HepG2 (cell line): ENCODE results near the gene NELFCD. TPM values are rescaled to one million over a fixed set of nuclear protein-coding genes. Genes with fewer than 3 reads are reported as not detected.

Experiments
- FOXC1 ChIP-seq: sonication (generic); formaldehyde crosslinking; IDR thresholded peaks from 2 replicates; pipeline ENCODE4 v1.8.0; 2022; ENCODE audit warnings: mild to moderate bottlenecking, missing genetic modification reagents, borderline replicate concordance
- SAFB2 ChIP-seq: sonication (generic); formaldehyde crosslinking; IDR thresholded peaks from 2 replicates; pipeline ENCODE4 v1.5.1; 2020; ENCODE audit warnings: missing genetic modification reagents, low read depth, mild to moderate bottlenecking, borderline replicate concordance
- ZFAT ChIP-seq: sonication (generic); formaldehyde crosslinking; conservative IDR thresholded peaks from 2 replicates; pipeline ENCODE4 v1.8.1; 2023; ENCODE audit warnings: missing genetic modification reagents, inconsistent platforms
- ZFY ChIP-seq: sonication (generic); formaldehyde crosslinking; IDR thresholded peaks from 2 replicates; pipeline ENCODE4 v1.4.0; 2020; ENCODE audit warnings: missing genetic modification reagents
- ZFYVE20 ChIP-seq: sonication (generic); formaldehyde crosslinking; IDR thresholded peaks from 2 replicates; pipeline ENCODE4 v1.8.0; 2023; ENCODE audit warnings: low read depth, mild to moderate bottlenecking, moderate library complexity, missing genetic modification reagents, borderline replicate concordance
- ZMYM3 ChIP-seq: sonication (generic); formaldehyde crosslinking; IDR thresholded peaks from 2 replicates; pipeline ENCODE4 v1.5.1; 2020; ENCODE audit warnings: mild to moderate bottlenecking, missing genetic modification reagents
- ZNF589 ChIP-seq: sonication (generic); formaldehyde crosslinking; conservative IDR thresholded peaks from 2 replicates; pipeline ENCODE4 v1.8.0; 2022; ENCODE audit warnings: mild to moderate bottlenecking, moderate library complexity, missing genetic modification reagents
- ZNF646 ChIP-seq: sonication (generic); formaldehyde crosslinking; IDR thresholded peaks from 2 replicates; pipeline ENCODE4 v1.9.0; 2021; ENCODE audit warnings: mild to moderate bottlenecking, missing genetic modification reagents
- polyA plus RNA-seq, 8 experiments: library from polyadenylated mRNA; depleted of rRNA in 3 of 8; stranded (reverse) in 7 of 8; unstranded in 1 of 8; fragments of >200 nt; fragmentation: Illumina TruSeq in 4 of 8; extraction: Trizol in 4 of 8; gene quantifications; 2 replicates each; pipeline versions ENCODE4 v1.2.1 to v1.2.3, GENCODE V29; 2011 to 2016; ENCODE audit warnings: low read depth in 4 of 8, missing spikeins in 1 of 8, mixed read lengths in 1 of 8; ENCODE audit not compliant: insufficient read depth in 1 of 8
- total RNA-seq, 5 experiments: library from RNA; depleted of rRNA; stranded (reverse); fragments of >200 nt; fragmentation: Illumina TruSeq; extraction: Trizol; gene quantifications; 2 replicates each; pipeline ENCODE4 v1.2.3, GENCODE V29; 2016; ENCODE audit warnings: low read depth in 1 of 5
- TF ChIP-seq, protein P1 (sequence below): sonication (generic); formaldehyde crosslinking; IDR thresholded peaks from 2 replicates; pipeline ENCODE4 v1.4.0; 2020; ENCODE audit warnings: missing genetic modification reagents, borderline replicate concordance
- TF ChIP-seq, protein P2 (sequence below): sonication (generic); formaldehyde crosslinking; IDR thresholded peaks from 2 replicates; pipeline ENCODE4 v1.5.0; 2020; ENCODE audit warnings: mild to moderate bottlenecking, missing genetic modification reagents, borderline replicate concordance
- TF ChIP-seq, protein P3 (sequence below): sonication (generic); formaldehyde crosslinking; IDR thresholded peaks from 2 replicates; pipeline ENCODE4 v1.8.0; 2022; ENCODE audit warnings: mild to moderate bottlenecking, missing genetic modification reagents, borderline replicate concordance

The NELFCD gene
- total and polyA plus RNA-seq, 2 of the 13 experiments (the other 11 are each of a cell fraction or from before 2014, with no cell fraction given) = 159 to 203 TPM

GRCh38 chr20:59004763-59005522, 23.9 kb downstream of the NELFCD start (continued):
- TF ChIP-seq ZFAT (no peak), ZFYVE20 (CRISPR knock-in tag) (no peak), ZNF646 (CRISPR knock-in tag) (no peak), SAFB2 (CRISPR knock-in tag) (no peak), FOXC1 (CRISPR knock-in tag) (no peak), ZMYM3 (CRISPR knock-in tag) (peak; percentile 91), ZNF589 (no peak), ZFY (CRISPR knock-in tag) (no peak; the same call in 1 of the 2 replicates)
- TF ChIP-seq, protein P1, sequence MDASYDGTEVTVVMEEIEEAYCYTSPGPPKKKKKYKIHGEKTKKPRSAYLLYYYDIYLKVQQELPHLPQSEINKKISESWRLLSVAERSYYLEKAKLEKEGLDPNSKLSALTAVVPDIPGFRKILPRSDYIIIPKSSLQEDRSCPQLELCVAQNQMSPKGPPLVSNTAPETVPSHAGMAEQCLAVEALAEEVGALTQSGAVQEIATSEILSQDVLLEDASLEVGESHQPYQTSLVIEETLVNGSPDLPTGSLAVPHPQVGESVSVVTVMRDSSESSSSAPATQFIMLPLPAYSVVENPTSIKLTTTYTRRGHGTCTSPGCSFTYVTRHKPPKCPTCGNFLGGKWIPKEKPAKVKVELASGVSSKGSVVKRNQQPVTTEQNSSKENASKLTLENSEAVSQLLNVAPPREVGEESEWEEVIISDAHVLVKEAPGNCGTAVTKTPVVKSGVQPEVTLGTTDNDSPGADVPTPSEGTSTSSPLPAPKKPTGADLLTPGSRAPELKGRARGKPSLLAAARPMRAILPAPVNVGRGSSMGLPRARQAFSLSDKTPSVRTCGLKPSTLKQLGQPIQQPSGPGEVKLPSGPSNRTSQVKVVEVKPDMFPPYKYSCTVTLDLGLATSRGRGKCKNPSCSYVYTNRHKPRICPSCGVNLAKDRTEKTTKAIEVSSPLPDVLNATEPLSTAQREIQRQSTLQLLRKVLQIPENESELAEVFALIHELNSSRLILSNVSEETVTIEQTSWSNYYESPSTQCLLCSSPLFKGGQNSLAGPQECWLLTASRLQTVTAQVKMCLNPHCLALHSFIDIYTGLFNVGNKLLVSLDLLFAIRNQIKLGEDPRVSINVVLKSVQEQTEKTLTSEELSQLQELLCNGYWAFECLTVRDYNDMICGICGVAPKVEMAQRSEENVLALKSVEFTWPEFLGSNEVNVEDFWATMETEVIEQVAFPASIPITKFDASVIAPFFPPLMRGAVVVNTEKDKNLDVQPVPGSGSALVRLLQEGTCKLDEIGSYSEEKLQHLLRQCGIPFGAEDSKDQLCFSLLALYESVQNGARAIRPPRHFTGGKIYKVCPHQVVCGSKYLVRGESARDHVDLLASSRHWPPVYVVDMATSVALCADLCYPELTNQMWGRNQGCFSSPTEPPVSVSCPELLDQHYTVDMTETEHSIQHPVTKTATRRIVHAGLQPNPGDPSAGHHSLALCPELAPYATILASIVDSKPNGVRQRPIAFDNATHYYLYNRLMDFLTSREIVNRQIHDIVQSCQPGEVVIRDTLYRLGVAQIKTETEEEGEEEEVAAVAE = no peak
- TF ChIP-seq, protein P2, sequence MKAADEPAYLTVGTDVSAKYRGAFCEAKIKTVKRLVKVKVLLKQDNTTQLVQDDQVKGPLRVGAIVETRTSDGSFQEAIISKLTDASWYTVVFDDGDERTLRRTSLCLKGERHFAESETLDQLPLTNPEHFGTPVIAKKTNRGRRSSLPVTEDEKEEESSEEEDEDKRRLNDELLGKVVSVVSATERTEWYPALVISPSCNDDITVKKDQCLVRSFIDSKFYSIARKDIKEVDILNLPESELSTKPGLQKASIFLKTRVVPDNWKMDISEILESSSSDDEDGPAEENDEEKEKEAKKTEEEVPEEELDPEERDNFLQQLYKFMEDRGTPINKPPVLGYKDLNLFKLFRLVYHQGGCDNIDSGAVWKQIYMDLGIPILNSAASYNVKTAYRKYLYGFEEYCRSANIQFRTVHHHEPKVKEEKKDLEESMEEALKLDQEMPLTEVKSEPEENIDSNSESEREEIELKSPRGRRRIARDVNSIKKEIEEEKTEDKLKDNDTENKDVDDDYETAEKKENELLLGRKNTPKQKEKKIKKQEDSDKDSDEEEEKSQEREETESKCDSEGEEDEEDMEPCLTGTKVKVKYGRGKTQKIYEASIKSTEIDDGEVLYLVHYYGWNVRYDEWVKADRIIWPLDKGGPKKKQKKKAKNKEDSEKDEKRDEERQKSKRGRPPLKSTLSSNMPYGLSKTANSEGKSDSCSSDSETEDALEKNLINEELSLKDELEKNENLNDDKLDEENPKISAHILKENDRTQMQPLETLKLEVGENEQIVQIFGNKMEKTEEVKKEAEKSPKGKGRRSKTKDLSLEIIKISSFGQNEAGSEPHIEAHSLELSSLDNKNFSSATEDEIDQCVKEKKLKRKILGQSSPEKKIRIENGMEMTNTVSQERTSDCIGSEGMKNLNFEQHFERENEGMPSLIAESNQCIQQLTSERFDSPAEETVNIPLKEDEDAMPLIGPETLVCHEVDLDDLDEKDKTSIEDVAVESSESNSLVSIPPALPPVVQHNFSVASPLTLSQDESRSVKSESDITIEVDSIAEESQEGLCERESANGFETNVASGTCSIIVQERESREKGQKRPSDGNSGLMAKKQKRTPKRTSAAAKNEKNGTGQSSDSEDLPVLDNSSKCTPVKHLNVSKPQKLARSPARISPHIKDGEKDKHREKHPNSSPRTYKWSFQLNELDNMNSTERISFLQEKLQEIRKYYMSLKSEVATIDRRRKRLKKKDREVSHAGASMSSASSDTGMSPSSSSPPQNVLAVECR (CRISPR knock-in tag) = no peak
- TF ChIP-seq, protein P3, sequence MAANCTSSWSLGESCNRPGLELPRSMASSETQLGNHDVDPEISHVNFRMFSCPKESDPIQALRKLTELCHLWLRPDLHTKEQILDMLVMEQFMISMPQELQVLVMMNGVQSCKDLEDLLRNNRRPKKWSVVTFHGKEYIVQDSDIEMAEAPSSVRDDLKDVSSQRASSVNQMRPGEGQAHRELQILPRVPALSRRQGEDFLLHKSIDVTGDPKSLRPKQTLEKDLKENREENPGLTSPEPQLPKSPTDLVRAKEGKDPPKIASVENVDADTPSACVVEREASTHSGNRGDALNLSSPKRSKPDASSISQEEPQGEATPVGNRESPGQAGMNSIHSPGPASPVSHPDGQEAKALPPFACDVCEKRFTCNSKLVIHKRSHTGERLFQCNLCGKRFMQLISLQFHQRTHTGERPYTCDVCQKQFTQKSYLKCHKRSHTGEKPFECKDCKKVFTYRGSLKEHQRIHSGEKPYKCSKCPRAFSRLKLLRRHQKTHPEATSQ (CRISPR knock-in tag) = no peak
